H1 (cell line): ENCODE results near the gene ISX. TPM values are rescaled to one million over a fixed set of nuclear protein-coding genes. Genes with fewer than 3 reads are reported as not detected.

ENCODE experiments used
- BRCA1 ChIP-seq: IDR thresholded peaks from 2 replicates; pipeline ENCODE4 v1.6.1; 2012; ENCODE audit warnings: low read depth, low read length, improper control_type of control experiment
- RFX5 ChIP-seq: IDR thresholded peaks from 2 replicates; pipeline ENCODE4 v1.6.1; 2011; ENCODE audit warnings: low read depth, low read length, improper control_type of control experiment, borderline replicate concordance
- RNF2 ChIP-seq: fragments of 200-900, 300-1000 bp; sonication (generic); IDR thresholded peaks from 2 replicates; pipeline ENCODE4 v1.7.1; 2016; ENCODE audit warnings: borderline replicate concordance, low read depth, mild to moderate bottlenecking, antibody characterized with exemption, low read length; ENCODE audit not compliant: poor library complexity, severe bottlenecking; ENCODE audit errors: missing control alignments
- polyA plus RNA-seq, 7 experiments: library from polyadenylated mRNA; depleted of rRNA in 3 of 7; stranded (reverse) in 5 of 7; unstranded in 2 of 7; fragments of >200 nt in 5 of 7; fragments of 200-250 nt in 2 of 7; gene quantifications; 1 replicate in 5 of 7; 2 replicates in 1 of 7; 4 replicates in 1 of 7; pipeline versions ENCODE4 v1.2.1 to v1.2.3, GENCODE V29; 2011 to 2013; ENCODE audit warnings: missing spikeins in 2 of 7, mixed read lengths in 2 of 7
- total RNA-seq: library from RNA; stranded (reverse); fragmentation: NEBNext Ultra II Directional; extraction: Animal tissue kit (Norgen Biotek cat#: 25700); gene quantifications from 2 replicates; pipeline ENCODE4 v1.2.1, GENCODE V29; 2021

The ISX gene
- total and polyA plus RNA-seq, 2 of the 8 experiments (the other 6 are each of a cell fraction or from before 2014, with no cell fraction given): not detected

DNA sequence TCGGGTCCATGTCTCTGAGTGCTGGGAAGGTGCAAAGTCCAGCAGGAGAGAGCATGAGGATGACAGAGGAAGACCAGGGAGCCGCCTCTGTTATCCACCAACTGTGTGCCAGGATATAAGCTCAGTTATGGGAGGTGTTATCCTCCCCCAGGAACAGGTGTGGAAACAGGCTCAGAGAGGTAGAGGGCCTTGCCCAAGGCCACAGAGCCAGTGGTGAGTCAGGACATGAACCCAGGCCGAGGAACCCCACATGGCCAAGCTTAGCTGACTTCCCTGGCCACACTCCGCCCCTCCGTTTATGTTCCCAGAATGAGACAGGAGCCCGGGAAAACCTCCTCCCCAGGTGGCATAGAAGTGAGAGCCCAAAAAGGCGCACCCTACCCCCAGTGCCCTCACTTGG lies 50.3 kb downstream of the ISX start (continued):
- TF ChIP-seq RNF2 (no peak), RFX5 (no peak), BRCA1 (no peak)
